HG02973 (cell line): ENCODE data around the gene CPA3.

Source experiments
- ATAC-seq: cut with Tn5 transposase; IDR thresholded peaks from one replicate; pipeline ENCODE4 v1.9.1; 2021; ENCODE audit warnings: moderate library complexity; ENCODE audit not compliant: unreplicated experiment

Gene CPA3

DNA sequence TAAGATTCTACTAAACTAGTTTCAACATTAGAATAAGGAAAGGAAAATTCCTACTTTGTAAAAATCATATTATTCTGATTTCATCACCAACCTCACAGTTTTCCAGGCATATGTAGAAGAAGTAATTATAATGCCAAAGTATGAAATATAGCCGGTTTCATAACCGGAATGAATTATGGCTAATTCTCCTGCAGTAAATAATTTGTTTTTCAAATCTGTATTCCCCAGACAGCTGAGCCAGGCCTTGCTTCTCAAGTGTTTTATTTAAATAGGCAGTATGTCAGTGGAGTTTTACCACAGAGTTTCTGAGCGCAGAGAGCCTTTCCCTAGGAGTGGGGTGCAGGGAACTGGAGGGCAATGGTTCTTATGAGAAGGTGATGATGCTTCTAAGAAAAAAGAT is 8.7 kb upstream of the CPA3 start:
- no peak for ATAC-seq

DNA sequence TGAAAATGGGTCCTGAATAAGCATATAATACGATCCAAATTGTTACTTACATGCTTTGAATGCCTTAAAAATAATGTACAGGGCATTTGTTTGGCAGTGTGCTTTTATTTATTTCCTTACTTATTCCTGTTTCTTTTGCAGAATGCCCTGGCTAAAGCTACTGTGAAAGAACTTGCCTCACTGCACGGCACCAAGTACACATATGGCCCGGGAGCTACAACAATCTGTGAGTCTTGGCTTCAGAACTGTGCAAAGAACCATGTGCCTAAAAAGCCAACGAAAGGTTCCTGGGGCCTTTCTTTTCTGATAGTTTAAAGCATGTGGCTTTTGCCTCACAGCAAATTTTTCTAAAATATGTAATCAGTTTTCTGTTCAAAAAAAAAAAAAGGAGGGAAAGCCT is 7.8 kb upstream of the CPA3 start:
- no peak for ATAC-seq

DNA sequence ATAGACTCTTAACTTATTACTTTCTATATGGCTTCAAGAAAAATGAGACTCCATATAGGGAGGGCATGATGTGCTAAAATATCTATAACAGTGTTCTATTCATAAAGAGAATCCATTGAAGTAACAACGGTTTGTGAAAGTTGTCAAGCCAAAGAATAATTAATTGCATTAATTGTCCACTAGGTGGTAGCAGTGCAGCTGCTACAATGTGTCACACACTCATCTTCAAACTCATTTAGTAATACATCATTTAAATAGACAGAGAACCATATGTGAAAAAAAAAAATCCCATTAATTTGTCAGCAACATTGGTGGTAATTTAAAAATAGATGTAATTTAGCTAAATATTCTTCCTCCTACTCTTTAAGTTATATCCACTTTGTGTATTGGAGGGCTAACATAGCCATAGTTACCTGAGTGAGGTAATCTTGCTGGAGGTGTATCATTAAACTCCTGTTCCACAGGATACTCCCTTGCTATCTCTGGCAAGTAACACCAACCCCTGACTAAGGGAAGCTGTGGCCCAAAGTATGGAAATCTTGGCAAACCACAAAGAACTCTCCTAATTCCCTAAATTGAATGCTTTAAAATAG is 3.7 kb upstream of the CPA3 start:
- ATAC-seq: peak; percentile 85

DNA sequence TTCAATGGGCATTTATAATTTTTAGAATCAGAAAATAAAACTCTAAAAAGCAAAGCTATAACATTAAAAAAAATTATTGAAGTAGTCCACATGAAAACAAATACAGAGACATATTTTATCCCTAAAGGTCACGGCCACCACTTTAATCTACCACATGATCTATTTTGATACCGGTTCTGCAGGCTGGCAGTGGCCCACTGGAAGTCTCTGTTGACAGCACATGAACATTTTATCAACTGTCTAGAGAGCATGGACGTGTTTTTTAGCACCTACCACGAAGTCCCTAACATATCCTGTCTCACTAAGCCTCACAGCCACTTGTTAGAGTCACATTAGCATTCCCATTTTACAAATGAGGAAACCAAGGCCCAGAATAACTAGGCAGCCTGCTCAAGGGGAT is 1.8 kb upstream of the CPA3 start:
- no peak for ATAC-seq

DNA sequence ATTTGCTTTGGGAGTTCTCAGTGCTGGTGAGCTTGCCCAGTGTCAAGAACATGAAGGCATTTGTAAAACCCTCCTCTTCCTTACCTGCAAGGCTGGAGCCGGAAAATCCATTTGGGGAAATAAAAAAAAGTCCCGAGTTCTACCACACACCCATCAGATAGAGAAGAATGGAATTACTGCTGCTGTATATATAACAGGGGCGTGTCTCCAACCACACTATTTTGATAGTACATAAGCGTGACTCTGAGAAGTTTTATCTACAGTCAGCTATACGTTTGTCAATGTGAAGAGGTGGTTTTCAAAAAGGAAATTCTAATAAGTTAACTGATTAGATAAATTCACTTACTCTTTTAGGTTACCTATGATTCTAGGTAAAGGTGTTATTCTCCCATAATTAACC is 1.3 kb upstream of the CPA3 start:
- no peak for ATAC-seq

DNA sequence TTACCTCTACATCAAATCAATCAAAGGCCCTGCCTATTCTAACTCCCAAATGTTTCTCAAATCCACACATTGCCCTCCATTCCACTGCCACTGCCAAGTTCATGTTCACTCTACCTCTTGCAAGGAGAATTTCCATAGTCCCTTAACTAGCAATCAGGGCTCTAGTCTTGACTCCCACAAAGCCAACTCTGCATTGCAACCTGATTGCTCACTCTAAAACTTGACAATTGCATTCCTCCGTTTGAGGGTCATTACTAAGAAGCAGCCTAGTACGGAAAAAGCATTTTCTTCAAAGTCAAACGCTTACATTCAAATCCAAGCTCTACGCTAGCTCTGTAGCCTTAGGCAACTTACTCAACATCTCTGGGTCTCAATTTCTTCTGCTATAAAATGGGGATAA is 1.2 kb downstream of the CPA3 start:
- no peak for ATAC-seq

DNA sequence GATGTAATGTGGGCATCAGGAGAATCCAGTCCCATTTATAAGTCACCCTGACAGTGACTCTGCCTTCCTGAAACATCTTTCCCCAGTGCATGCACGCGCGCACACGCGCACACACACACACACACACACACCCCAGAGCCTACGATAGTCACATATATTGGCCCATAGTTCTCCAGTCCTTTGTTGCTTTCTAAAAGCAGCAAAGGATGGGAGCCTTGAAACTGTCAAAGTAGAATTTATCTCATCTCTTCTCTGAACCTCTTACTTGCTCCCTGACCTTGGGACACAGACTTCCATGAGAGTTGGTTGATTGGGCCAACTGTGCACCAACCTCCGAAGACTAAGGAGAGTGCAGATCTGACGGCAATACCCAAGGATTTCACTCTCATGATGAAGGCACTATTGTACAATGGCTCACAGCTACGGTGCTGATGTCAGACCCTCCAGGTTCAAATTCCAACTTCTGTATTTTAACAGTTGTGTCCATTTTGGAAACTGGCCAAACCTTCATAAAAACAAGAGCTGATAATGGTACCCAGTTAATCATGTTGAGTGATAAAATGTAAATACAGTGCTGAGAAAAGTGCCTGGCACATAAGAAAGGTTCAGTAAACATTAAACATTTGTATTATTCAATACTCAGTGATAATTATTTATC is 8.3 kb downstream of the CPA3 start:
- no peak for ATAC-seq

DNA sequence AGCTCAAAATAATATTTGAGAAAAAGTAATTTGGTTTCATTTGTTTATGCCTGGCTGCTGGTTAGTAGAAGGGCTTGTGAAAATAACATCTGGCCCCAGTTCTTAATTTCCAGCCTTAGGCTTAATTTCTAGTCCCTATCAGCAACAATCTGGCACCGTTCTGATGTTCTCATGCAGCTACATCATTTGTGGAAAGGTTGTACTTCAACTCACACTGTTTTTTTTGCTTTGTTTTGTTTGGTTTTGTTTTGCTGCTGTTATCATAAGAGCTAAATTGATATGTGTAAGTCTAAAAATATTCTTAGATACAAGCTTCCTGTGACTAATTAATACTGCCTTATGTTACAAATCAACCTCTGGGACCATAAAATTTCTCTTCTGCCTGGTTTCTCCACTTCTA is 8.9 kb downstream of the CPA3 start:
- ATAC-seq: no peak

DNA sequence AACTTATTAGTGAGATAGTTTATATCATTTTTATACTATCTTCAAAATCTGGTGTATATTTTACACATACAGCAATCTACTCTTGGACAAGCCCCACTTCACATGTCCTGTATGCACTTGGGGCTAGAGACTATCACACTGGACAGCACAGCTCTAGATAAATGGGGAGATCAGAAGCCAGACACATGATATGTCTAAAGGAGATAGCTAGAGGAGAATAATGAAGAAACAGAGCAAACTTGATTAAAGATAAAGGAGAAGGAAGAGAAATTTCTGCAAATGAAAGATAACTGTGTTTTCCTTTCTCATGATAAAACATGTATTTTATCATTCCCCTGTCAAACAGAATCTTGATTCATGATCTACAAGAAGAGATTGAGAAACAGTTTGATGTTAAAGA is 13.0 kb downstream of the CPA3 start:
- no peak for ATAC-seq

DNA sequence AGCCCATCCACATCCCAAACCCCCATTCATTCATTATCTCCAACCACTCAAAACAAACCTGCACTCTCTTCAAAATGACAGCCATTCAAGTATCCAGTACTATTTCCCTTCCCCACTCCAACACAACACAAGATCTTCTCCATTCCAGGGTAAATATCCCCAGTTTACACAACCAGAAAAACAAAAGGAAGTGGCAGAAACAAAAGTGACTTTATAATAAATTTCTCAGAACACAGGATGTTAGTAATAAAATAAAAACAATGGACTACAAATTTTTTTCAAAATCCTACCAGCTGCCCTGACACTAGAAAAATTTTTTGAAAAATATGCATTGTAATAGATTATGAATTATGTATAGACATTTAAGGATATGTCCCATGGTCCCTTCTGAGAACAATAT is 14.2 kb downstream of the CPA3 start:
- ATAC-seq: no peak

DNA sequence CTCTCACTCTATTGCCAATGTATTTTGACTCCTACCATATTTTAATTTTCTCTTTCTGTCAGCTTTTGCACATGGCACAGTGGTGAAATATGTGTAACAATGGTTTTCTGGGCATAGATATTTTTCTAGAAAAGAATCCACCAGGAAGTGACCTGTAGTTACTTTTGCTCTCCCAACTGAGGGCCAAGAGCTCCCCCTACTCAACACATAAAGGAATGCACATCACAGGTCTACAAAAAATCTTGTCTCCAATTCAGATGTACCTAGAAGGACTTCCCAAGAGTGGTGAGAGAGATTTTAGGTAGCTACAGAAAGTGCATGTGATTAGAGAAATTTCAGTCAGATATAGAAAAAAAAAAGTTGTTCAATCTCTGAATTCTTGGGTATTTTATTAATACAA is 15.6 kb downstream of the CPA3 start:
- ATAC-seq: no peak

DNA sequence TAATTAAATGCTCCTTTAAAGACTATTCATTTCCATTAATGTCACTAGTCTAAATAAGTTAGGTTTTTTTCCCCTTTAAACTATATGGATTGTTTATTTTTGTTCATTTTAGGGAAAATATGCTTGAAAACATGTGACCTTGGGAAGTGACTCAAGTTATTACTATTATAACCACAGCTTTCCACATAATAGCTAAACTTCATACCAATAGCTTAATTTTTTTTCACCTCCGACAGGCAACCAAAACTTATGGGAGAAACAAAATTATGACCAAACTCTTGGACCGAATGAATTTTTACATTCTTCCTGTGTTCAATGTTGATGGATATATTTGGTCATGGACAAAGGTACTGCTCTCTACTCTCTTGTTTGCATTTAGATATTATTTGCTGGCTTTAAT is 16.2 kb downstream of the CPA3 start:
- ATAC-seq: no peak

DNA sequence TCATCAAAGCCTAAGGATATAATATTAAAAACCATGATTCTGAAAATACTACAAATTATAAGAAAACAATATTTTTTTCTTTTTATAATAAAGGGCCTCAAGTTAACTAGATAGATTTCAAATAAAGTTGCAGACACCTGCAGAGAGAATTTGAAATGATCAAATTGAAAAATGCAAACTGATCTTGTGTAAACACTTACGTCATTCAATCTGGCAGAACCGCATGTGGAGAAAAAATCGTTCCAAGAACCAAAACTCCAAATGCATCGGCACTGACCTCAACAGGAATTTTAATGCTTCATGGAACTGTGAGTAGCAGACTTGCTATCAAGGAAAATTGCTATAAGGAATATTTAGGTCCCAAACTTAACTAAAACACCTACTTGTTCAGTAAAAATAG is 17.2 kb downstream of the CPA3 start:
- no peak for ATAC-seq

DNA sequence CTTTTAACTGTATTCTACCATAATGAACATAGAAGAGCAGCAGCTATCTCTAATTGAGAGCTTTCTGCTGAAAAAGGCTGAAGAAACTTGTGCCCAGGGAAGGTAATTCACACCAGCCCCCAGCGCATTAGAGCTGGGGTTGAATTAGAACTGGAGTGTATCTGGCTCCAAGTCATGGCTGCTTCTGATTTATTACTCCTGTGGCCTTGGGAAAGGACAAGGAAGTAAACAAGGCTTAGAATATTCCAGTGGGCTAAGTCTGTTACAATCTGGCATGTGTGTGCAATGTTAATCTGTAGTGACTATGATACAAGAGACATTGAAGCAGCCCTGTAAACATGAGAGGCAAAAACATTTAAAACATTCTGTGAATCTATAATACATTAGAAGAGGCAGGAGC is 18.1 kb downstream of the CPA3 start:
- no peak for ATAC-seq

DNA sequence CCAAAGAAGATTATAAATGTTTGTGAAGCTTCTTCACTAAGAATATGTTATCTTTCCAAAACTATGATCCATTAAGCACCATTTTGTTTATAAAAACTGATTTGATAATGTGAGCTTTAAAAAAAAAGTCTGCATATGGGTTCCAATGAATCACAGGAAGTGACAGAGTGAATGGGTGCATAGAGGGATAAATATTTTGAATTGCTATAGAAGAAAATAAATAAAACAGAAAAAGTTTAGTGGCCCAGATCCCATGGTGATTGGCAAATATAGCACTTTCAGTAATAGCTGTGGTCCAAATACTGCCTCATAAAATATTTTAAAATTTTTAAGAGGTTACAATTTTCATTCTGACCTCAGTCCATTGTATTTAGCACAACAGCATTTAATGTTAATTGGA is 19.2 kb downstream of the CPA3 start:
- ATAC-seq: no peak

DNA sequence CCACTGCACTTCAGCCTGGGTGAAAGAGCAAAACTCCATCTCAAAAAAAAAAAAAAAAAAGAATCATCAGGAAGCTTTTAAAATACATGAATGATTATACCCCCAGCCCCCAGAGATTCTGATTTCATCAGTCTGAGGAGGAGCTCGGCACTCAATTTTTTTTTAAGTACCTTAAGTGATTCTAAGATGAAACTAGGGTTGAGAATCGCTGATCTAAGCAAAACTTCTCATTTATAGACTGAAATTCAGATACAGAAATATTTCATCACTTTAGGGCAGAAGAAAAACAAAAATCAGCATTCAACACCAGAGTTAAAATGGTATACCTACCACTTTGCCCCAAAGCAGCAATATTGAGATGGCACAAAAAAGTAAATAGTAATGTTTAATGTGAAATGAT is 24.7 kb downstream of the CPA3 start:
- ATAC-seq: no peak

DNA sequence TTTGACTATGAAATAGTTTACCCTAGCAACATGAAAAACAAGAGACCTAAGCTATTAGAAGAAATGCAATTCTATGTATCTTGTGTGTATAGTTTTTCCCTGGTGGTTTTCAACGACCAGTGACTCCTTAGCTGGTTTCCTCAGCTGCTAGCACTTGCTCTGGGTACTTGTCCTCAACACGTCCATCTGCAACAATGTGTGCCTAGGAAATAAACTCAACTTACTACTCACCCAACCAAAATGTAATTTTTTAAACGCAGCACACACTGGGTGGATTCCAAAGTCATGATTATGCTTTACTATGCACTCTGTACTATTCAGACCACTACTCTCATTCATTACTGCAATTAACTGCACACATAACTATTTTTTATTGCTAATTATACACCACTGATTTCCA is 31.0 kb downstream of the CPA3 start:
- no peak for ATAC-seq

DNA sequence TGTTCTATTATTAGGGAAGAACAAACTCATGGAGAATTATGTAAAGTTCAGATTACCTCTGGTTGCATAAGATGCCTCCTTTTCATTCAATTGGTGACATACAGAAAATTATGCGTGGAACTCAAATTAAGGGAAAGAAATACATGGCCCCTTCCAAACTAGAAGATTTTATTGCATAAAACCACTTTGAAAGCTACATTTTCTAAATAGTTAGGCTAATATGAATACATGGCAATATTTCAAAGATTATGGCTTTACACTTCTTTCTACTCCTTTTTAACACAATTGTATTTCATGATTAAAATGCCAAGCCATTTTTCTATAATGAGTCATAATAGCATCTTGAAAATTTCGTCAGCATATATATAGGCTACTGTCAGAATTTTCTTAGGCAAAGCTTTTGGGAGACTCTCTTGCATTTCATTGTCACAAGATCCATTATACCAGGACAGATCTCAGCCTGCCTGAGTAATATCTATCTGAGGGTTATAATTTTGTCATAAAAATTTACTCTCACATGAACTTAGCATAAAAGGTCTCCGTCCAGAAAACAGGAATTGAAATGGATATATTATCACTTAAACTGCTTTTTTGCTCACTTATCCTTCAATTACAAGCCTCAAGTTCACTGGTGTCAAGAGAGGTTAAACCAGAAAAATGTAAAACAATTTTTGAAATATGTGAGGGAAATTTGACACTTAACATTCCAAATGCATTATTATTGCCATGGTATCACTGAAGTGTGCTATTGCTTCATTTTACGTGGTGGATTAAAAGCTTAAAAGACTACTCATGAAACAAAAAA is 37.1 kb downstream of the CPA3 start:
- ATAC-seq: no peak

DNA sequence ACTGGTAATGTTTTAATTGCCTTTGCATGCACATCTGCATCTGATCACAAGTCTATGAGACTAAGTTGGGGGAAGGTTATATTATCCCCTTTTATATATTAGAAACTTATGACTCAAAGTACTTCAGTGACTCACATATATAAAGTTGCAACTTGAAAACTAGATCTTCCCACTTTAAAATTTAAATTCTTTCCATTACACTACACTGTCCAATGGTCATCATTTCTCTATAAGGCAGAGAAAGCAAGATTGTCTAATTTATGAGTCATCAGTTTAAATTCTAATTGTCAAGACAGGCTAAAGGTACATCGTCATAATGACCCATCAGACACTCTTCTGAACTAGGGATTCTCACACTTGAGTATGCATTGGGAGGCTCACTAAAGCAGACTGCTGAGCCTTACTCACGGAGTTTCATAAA is 37.9 kb downstream of the CPA3 start:
- no peak for ATAC-seq

DNA sequence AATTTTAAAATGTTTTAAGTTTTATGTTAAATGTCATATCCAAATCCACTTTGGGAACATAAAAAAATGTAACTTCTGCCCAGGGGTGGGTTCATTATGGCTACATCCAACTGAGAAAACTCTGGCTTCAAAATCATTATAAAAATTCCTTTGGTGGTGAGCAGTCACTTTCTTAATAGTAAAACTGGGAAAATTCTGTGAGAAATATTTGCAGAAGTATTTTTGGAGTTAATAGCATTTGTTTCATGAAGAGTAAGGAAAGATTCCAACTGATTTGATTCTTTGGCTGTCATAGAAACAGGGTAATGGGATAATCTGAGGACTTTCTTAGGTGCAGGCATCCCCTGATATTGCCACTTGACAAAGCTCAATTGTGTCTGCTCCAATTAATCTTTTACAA is 38.8 kb downstream of the CPA3 start:
- no peak for ATAC-seq

DNA sequence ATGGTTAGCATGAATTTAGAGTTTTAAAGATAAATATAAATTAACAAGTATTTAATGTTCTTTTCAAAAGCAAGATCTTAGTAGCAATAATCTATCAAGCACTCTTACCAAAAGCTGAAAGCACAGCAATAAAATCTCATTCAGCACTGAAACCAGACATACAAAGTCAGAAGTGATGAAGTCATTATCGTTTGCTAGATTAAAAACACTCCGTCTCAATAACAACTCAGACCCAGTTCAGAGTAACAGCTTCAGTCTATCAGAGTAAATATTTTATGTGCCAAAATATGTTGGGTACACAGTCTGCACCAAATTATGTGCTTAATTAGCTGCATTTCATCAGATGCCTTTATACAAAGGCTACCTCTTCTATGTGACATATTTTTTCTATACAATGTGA is 41.6 kb downstream of the CPA3 start:
- ATAC-seq: no peak

DNA sequence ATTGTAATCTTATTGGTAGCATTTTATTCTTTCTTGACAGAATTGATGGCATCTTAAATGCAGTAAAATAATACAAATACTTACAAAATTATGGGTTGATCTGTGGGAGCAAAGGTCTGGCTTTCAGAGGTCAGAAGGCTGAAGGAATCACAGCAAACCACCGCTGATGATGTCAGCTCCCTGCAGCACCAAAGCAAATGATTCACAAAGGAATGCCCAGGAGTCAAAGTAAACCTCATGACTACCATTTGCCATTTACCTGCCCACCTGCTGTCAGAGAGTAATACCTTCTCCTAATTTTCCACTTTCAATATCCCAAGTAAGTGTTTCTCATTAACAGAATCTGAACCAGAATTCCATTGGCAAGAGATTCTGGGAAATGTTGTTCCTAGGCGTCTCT is 46.1 kb downstream of the CPA3 start:
- ATAC-seq: no peak
